ENCODE results near the gene COX5B.

DNA sequence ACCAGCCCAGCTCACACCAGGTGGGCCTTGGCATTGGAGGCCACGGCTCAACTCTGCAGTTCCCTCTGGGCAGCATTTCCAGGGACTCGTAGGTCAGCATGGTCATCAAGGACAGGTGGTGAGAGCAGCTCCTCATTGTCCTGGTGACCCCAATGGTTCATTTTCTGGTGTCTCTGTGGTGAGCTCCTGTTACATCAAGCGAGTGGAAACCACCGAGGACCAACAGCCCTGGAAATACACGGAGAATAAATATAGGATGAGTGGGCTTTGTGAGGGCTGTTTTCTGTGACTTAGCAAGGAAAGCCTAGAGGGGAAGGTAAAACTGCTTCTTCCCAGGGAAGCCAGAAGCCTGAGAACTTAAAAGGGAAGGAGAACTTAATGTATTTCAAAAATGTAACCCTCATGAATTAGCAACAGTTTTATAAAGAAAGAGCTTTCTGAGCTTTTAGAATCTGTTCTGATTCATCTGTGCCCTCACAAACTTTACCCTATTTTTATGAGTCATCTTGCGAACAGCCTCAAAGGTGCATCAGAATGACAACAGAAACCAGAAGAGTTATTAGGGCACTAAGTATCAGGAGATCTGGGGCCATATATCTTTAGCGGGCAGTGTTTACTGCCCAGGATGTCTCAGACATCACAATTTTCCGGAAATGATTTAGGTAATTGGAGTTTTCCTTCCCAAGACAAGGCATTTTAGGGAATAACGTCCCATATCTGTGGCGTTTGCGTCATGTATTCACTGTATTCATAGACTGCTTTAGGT, 42.4 kb downstream of the COX5B start:
- TF ChIP-seq CTCF (IDR thresholded peaks at IDR 0.05) (no peak), EZH2phosphoT487 (IDR thresholded peaks at IDR 0.05) (no peak), EZH2 (IDR thresholded peaks at IDR 0.05) (no peak)

Measured in neural progenitor cell (in vitro differentiated cells).